HG02973 (cell line): ENCODE results near the gene FOXS1.
A peak's percentile ranks its signal among the peaks of the same experiment; 100 is the strongest.
"Not testable (repeated sequence)": the region's sequence is repeated elsewhere in the genome, so short reads cannot be mapped to it uniquely, and the experiment has no call there.

ENCODE experiments used
- ATAC-seq: cut with Tn5 transposase; IDR thresholded peaks from one replicate; pipeline ENCODE4 v1.9.1; 2021; ENCODE audit warnings: moderate library complexity; ENCODE audit not compliant: unreplicated experiment

The FOXS1 gene

DNA sequence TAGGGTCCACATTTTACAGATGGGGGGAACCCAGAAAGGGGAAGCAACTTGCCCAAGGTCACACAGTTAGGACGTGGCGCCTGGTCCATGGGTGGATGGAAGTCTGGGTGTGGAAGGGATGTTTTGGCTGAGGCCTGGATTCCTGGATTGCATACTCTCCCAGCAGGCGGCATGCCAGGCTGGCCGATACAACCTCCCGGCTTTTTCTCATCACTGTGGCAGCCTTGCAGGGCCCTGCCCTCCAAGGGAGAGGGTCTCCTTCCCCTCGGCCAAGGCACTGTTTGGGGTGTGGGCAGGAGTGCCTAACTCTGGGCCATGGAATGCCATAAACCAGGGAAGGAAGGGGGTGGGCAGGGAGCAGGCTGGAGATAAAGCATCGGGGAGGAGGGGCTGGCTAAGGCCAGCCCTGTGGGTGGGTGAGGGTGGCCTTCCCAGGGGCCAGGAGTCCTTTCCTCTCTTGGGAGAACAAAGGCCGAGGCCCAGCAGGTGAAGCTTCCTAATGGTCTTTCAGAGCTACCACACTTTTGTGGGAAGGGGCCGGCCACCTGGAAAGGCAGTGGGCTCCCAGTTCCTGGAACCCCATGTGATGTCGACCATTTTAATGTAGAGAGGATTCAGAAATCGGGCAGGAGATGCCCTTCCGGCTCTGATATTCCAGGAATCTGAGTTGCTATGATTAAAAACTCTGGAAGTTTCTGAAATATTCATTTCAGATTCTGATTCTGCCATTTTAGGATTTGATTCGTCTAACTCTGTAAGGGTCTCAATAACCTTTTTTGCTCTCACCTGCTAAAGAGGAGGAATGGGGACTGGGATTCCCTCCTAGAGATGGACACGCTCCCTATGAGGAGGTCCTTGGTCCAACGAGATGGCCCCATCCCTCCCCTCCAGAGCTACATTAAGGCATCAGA lies 4.2 kb downstream of the FOXS1 start:
- no peak for ATAC-seq

DNA sequence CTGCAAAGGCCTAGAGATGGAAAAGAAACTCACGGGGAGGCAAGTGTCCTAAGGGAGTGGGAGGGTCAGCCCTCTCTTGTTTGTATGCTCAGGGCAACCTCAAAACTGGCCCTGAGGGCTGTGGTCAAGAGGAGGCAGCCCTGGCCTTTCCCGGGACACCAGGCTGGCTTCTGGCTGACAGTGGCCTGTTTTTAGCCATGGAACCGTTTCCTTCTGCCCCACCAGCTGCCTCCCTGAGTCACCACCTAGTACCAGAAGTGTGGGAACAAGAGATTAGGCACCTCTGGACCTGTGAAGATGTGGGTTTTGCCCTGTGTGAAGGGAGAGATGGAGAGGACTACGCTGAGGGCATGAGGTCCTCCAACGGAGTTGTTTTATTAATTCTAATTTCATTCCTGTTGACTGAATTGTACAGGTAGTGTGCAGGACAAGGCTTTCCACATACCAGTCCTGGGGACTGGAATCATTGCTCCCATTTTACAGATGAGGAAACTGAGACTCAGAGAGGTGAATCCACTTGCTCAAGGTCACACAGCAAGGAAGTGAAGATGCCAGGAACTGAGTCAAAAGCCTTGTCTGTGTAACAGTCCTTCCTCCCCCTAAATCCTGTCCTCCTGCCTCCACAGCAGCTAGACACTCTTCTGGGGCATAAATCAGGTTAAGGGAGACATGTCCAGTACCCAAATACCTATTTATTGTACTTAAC lies 5.5 kb downstream of the FOXS1 start:
- no peak for ATAC-seq

DNA sequence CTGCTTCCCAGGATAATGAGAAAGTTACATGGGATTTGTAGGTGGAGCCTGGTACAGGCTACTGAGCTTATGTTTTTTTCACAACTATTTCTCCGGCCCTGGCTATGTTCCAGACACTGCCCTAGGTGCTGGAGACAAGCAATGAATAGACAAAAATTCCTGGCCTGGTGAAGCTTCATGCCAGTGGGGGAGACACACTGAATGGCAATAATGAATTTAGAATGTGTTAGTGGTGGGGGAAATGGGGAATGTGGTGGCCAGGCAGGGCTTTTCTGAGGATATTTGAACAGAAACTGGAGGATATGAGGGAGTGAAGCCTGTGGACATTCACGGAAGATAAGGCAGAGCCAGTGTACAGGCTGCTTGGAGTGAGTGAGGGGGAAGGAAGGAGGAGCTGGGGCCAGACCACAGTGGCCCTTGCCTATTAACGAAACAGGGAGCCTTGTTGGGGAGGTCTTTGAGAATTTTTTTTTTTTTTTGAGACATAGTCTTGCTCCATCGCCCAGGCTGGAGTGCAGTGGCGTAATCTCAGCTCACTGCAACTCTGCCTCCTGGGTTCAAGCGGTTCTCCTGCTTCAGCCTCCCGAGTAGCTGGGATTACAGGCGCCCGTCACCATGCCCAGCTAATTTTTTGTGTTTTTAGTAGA lies 6.6 kb downstream of the FOXS1 start:
- ATAC-seq: no peak

DNA sequence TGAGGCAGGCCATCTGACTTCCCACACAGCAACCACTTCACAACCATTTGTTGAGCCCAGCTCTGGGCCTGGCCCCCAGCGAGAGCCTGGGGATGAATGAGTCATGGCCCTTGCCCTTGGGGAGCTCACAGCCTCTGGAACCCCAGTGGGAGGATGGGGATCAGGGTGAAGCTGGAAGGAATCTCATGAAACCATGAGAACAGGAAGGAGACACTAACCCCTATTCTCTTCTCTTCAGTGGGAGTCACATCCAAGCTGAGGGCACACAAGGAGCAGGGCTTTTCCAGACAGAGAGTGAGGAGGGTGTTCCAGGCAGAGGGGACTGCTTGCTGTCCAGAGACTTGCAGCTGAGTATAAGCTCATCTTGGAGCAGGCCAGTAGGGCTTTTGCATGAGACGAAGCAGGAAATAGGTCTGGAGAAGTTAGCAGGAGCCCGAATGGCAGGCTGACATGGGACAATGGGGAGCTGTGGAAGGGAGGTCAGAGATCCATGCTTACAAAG lies 7.5 kb downstream of the FOXS1 start:
- ATAC-seq: no peak

DNA sequence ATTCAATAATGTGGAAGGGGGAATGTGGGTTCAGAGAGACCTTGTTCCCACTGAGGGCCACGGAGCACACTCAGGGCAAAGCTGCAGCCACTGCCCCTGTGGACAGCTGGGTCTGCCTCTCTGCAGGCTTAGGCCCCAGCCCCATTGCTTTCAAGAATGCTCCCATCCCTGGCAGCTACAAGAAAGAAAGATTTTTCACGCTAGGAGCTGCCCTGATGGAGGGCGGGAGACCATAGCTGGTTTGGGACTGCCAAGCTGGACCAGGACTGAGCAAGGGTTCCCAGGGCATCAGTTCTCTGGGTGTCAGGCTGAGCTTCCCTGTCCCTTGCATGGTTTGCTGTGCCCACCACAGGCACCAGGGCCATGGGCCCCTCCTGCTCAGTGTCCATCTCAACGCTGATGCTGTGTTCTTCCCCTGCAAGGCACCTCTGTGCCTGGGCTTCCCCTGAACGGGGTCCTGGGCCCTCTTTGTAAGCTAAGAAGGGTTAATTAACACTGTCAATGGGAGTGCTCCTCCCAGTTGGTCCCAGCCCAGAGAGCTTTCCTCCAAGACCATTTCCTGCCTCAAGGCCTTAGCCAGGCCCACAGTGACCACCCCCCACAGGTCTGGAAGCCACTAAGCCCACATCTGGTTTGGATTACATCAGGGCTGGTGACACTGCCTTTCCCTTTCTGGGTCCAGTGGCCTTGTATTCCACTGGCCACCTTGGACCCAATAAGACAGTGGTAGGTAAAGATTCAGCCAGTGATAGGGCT lies 8.4 kb downstream of the FOXS1 start:
- no peak for ATAC-seq

DNA sequence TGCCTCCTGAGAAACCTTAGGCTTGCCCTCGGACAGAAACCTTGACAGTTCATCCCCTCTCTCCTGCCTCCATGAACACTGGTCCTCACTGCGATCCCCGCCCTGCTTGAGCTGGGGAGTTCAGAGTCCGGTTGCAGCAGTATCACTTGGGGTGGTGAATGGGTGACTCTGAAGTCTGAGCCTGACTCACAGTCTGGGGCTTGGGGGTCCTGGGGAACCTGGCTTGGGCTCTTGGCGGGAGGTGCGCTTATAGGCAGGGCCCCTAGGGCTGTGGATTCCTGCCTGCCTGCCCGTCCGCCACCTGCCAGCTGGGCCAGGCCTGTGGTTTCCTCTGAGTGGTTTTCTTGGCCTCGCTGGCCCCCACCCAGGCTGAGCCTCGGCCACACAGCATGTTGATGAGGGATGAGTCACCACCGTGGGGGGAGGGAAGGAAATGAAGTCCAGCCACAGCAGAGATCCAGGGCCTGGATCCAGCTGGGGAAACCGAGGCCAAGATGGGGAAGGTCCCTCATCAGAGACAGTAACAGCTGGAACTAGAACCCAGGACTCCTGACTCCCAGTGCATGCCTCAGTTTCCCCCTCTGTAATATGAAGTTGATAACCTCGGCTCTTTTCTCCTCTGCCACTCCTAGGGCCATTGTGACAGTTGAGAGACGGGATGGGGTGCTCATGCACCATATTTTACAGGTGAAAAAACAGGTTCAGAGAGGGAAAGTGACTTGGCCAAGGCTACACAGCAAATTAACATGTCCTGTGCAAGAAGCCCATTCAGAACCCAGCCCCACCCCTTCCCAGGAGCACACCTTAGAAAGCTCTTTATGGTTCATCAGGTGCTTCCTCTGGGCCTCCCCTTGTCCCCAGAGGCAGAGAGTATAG lies 9.2 kb downstream of the FOXS1 start:
- ATAC-seq: peak; percentile 57

DNA sequence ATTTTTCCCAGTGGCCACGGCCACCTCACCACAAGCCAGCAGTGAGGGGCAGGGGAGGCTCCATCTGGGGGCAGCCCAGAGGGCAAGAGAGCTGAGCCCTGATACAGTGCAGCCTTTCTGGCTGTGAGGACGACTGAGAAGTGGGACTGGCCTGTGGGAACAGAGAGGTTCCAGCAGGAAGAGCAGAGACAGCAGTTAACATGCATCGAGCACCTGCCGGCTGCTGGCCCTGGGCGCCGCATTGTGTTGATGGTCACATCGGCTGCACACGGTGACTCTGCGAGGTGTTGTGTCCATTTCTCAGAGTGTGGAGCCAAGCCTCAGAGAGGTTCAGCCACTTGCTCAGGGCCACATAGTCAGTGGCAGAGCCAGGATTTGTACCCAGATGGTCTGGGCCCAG lies 9.8 kb downstream of the FOXS1 start:
- no peak for ATAC-seq

DNA sequence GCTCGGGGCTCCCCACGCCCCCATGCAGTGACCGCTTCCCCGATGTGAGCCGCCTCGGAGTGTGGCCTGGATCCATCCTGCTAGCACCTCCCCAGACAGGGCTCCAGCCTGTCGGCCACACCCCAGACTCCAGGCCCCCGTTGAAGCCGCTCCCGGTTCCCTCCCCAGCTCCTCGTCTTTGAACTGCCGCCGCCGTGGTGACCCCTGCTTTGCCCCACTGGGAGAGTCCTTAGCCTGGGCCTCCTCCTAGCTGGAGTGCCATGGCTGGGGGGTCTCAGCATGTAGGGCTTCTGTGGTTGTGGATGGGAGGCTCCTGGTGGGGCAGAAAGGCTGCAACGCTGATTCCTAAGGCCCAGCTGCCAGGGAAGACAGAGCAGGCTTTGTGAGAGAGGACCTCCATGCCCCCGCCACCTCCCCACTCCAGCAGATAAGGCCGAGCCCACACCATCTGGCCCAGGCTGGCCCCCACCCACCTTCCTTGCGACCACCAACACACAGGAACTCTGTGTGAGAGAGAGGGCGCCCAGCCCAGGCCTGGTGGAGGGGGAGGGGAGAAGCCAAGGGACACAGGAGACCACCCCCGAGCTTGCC lies 11.4 kb downstream of the FOXS1 start:
- no peak for ATAC-seq

DNA sequence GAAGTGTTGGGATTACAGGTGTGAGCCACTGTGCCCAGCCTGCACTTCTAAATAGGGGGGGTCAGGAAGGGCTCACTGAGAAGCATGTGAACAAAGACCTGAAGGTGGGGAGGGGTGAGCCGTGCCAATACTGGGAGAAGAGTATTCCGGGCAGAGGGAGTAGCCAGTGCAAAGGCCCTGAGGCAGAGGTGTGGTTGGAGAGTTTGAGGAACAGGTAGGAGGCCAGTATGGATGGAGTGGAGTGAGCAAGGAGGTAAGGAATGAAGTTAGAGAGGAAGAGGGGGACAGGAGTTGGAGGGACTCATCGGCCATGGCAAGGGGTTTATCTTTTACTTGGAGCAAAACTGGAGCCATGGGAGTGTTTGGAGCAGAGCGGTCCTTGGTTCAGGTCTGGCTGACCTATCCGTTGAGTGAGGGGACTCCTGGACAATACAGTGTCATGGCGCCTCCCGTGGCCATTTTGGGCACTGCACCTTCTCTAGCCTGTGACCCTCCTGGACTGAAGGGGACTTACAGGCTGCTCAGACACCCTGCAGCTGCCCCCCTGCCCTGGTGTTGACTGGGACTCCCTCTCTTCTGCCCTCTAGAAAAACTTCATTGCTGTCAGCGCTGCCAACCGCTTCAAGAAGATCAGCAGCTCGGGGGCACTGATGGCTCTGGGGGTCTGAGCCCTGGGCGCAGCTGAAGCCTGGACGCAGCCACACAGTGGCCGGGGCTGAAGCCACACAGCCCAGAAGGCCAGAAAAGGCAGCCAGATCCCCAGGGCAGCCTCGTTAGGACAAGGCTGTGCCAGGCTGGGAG lies 12.1 kb downstream of the FOXS1 start:
- no peak for ATAC-seq

DNA sequence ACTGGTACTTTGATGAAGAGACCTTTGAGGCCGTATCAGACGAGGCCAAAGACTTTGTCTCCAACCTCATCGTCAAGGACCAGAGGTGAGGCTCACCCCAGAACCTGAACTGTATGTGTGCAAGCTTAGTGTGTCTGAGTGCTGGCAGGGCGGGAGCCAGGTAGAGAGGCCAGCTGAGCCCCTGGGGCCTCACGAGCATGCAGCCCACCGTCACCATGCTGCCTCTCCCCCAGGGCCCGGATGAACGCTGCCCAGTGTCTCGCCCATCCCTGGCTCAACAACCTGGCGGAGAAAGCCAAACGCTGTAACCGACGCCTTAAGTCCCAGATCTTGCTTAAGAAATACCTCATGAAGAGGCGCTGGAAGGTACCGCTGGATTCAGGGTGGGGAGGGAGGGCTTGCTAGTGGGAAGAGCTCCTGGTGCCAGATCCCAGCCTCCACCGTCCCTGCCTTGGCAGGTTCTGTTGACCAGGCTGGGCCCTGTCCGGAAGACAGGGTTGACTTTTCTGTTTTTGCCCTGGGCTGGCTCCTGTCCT lies 13.6 kb downstream of the FOXS1 start:
- ATAC-seq: no peak

DNA sequence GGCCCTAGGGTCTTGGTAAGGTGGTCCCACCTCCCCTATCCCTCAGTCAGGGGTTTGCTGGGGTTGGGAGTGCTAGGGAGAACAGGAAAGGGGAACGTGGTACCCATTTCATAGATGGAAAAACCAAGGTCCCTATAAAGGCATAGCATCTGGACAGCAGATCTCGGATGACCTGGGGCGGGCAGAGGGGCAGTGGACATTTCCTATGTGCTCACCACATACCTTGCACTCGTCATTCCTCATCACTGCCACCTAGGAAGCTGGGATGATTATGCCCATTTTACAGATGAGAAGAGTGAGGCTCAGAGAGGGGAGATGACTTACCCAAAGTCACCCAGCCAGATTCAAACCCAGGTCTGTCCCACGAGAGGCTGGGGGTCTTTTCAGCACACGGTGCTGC lies 14.2 kb downstream of the FOXS1 start:
- no peak for ATAC-seq

DNA sequence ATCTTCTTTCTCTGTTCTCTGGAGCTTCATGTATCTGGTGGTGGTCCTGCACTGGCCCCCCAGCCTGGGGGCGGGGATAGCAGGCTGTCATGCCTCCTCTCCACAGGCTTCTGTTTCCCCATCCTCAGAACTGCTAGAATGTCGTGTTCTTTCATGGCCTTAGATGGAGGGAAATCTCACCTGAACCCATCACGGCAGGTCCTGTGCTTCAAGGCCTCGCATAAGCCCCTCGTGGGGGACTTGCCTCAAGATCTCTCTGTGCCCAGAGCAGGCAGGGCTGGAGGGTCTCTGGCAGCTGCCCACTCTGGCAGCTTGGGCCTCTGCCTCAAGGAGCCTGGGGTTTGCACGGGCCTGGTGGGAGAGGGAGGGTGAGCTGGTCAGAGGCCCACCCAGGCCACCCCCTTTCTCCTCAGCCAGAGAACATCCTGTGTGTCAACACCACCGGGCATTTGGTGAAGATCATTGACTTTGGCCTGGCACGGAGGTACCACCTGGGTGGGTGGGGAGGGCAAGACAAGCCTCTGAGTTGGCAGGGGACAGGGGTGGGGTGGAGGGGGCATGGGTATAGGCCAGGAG lies 14.9 kb downstream of the FOXS1 start:
- ATAC-seq: no peak

DNA sequence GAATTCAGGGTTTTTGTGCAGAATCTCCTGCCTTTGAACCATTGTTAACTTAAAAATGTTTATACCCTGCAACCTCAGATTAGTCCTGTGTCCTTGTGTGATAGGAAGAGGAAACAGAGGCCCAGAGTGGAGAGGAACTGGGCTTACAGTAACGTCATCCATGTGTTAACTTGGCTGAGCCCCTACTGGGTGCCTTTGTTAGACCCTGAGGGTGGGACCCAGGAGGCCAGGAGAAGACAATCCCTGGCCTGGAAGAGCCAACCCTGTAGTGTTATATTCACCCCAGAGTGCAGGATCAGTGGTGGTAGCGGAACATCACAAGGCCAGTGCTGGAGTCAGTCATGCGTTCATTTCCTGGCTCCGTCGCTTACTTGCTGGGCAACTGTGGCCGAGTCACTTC lies 15.7 kb downstream of the FOXS1 start:
- no peak for ATAC-seq

DNA sequence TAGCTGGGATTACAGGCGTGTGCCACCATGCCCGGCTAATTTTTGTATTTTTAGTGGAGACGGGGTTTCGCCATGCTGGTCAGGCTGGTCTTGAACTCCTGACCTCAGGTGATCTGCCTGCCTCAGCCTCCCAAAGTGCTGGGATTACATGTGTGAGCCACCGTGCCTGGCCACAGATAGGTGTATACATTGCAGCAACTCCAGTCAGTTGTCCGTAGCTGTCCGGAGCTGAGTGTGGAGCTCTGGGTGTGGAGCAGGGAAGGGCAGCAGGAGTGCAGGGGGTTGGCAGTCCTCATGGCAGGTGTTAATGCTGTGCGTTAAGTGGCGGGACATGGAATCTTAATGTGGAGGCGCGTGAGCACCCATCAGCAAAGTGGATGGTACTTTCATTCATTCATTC lies 17.4 kb downstream of the FOXS1 start:
- not testable (repeated sequence) for ATAC-seq

DNA sequence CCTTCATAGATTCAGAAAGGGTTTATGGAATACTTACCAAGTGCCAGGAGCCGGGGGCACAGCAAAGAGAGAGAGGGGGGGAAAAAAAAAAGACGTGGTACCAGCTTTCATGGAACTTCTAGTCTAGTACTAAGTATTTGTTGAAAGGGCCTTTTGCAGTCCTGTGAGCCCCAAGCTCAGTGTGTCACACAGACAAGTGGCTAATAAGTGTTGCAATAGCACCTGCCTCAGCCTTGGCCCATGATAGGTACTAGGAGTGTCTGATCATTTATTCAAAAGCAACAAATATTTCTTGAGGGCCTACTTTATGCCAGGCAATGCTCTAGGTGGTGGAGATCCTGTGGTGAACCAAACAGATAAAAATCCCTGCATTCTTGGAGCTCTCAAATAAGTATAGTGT lies 18.3 kb downstream of the FOXS1 start:
- ATAC-seq: no peak

DNA sequence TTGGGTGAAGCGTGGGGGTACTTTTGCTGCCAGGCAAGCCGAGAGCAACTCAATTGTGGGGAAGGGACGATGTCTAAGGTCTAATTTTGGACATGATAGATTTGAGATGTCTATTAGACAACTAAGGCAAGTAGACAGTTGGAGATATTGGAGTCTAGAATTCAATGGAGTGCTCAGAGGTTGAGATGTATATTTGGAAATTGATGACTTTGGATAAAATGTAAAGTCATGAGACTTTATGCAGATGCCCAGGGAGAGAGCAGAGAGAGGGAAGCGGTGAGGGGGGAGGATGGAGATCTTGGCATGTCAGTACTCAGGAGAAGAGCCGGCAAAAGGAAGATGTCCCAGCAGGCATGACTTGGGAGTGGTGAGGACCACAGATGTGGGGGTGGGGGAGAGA lies 19.3 kb downstream of the FOXS1 start:
- no peak for ATAC-seq

DNA sequence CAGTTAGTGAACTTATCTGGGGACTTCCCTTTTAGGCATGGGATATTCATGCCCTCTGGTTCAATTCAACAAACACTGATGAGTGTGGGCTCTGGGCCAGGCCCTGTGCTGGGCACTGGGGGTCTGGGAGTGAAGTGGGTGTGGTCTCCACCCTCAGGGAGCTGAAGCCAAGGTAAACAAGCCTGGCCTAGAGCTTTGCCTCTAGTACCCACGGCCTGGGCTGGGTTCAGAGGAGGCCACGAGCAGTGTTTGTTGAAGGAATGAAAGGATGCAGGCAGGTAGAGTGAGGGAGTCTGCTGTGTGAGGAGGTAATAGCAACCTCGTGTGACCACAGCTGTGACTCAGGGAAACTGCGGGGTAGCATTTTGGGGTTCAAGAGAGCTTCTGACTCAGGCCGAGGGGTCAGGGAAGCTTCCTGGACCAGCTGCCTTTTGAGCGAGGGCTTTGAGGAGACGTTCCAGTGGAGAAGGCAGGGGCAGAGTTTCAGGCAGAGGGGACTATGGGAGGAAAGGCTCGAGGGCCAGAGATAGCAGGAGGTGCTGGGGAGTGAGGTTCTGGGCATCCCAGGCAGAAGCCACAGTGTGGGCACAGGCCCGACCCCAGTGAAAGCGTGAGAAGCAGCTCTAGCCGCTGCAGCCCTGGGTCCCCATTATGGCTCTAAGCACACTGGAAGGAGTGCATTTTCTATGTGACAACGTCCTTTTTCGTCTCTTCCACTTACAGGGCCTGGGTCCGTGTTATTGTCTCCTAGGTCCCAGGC lies 20.7 kb downstream of the FOXS1 start:
- ATAC-seq: no peak

DNA sequence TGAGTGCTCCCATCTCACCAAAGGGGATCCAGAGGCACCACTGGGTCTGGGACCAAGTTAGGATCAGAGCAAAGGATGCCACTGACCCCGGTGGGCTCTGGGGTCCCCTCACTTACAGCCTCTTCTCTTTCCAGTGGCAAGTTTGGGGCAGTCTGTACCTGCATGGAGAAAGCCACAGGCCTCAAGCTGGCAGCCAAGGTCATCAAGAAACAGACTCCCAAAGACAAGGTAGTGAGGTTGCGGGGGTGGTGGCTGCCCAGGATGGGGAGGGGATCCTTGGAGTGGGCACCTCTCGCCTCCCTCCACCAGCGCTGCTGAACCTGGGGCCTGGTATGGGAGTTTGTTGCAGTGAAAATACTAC lies 21.3 kb downstream of the FOXS1 start:
- ATAC-seq: no peak
